ENCODE results near the gene IQCB1.

Gene IQCB1

GRCh38 chr3:121740896-121741295, 94.0 kb downstream of the IQCB1 start:
- no peak overlapping the region for H3K9ac ChIP-seq (ENCODE audit: insufficient read length, low read depth)
- no peak for DNase-seq (ENCODE audit: low read depth, low spot score)
- TF ChIP-seq ZNF274 (IDR thresholded peaks at IDR 0.05; ENCODE audit: low read depth, low read length) (no peak), SUZ12 (IDR thresholded peaks at IDR 0.05; ENCODE audit: extremely low read depth, insufficient read depth, insufficient read length) (no peak), YY1 (IDR thresholded peaks at IDR 0.05; ENCODE audit: insufficient read depth, insufficient read length) (no peak)
- peaks cover 5% of the 10 kb centered on the region for H3K36me3 ChIP-seq (ENCODE audit: insufficient read depth, insufficient read length, low read length)
- H3K4me3 ChIP-seq (ENCODE audit: insufficient read length, low read depth): no peak overlapping the region
- H3K9me3 ChIP-seq (ENCODE audit: insufficient read depth, low read length): no peaks in the 10 kb centered on the region
- no peaks in the 10 kb centered on the region for H3K27me3 ChIP-seq (ENCODE audit: insufficient read depth, insufficient read length)
- H3K4me1 ChIP-seq (ENCODE audit: insufficient read depth, insufficient read length): no peaks in the 10 kb centered on the region

GRCh38 chr3:121739902-121740301, 95.0 kb downstream of the IQCB1 start:
- no peak for DNase-seq (ENCODE audit: low read depth, low spot score)
- no peaks in the 10 kb centered on the region for H3K4me1 ChIP-seq (ENCODE audit: insufficient read depth, insufficient read length)
- H3K36me3 ChIP-seq (ENCODE audit: insufficient read depth, insufficient read length, low read length): peaks cover 5% of the 10 kb centered on the region
- no peaks in the 10 kb centered on the region for H3K27me3 ChIP-seq (ENCODE audit: insufficient read depth, insufficient read length)
- H3K4me3 ChIP-seq (ENCODE audit: insufficient read length, low read depth): no peak overlapping the region
- H3K9ac ChIP-seq (ENCODE audit: insufficient read length, low read depth): no peak overlapping the region
- H3K9me3 ChIP-seq (ENCODE audit: insufficient read depth, low read length): no peaks in the 10 kb centered on the region
- TF ChIP-seq SUZ12 (IDR thresholded peaks at IDR 0.05; ENCODE audit: extremely low read depth, insufficient read depth, insufficient read length): no peak
- no peak for TF ChIP-seq YY1 (IDR thresholded peaks at IDR 0.05; ENCODE audit: insufficient read depth, insufficient read length)
- no peak for TF ChIP-seq ZNF274 (IDR thresholded peaks at IDR 0.05; ENCODE audit: low read depth, low read length)

- TF ChIP-seq YY1 (IDR thresholded peaks at IDR 0.05; ENCODE audit: insufficient read depth, insufficient read length): no peak
- no peak for TF ChIP-seq SUZ12 (IDR thresholded peaks at IDR 0.05; ENCODE audit: extremely low read depth, insufficient read depth, insufficient read length)
- no peak for TF ChIP-seq ZNF274 (IDR thresholded peaks at IDR 0.05; ENCODE audit: low read depth, low read length)
- Histone ChIP-seq H3K27me3 (ENCODE audit: insufficient read depth, insufficient read length) (no peaks in the 10 kb centered on the region), H3K4me3 (ENCODE audit: insufficient read length, low read depth) (no peak overlapping the region), H3K9me3 (ENCODE audit: insufficient read depth, low read length) (no peaks in the 10 kb centered on the region), H3K36me3 (ENCODE audit: insufficient read depth, insufficient read length, low read length) (peaks cover 5% of the 10 kb centered on the region), H3K4me1 (ENCODE audit: insufficient read depth, insufficient read length) (no peaks in the 10 kb centered on the region), H3K9ac (ENCODE audit: insufficient read length, low read depth) (no peak overlapping the region)
- no peak for DNase-seq (ENCODE audit: low read depth, low spot score)
Measured at GRCh38 chr3:121737644-121738043, 97.2 kb downstream of the IQCB1 start.

- DNase-seq (ENCODE audit: low read depth, low spot score): no peak
- no peak overlapping the region for H3K4me3 ChIP-seq (ENCODE audit: insufficient read length, low read depth)
Measured at GRCh38 chr3:121736112-121736511, 98.7 kb downstream of the IQCB1 start.

GRCh38 chr3:121735047-121735696, 99.7 kb downstream of the IQCB1 start:
- TF ChIP-seq YY1 (IDR thresholded peaks at IDR 0.05; ENCODE audit: insufficient read depth, insufficient read length): no peak
- no peak for TF ChIP-seq ZNF274 (IDR thresholded peaks at IDR 0.05; ENCODE audit: low read depth, low read length)
- no peak for TF ChIP-seq SUZ12 (IDR thresholded peaks at IDR 0.05; ENCODE audit: extremely low read depth, insufficient read depth, insufficient read length)
- no peak overlapping the region for H3K4me3 ChIP-seq (ENCODE audit: insufficient read length, low read depth)
- H3K9me3 ChIP-seq (ENCODE audit: insufficient read depth, low read length): no peaks in the 10 kb centered on the region
- peaks cover 5% of the 10 kb centered on the region for H3K36me3 ChIP-seq (ENCODE audit: insufficient read depth, insufficient read length, low read length)
- no peak for DNase-seq (ENCODE audit: low read depth, low spot score)
- no peaks in the 10 kb centered on the region for H3K4me1 ChIP-seq (ENCODE audit: insufficient read depth, insufficient read length)
- no peaks in the 10 kb centered on the region for H3K27me3 ChIP-seq (ENCODE audit: insufficient read depth, insufficient read length)
- no peak overlapping the region for H3K9ac ChIP-seq (ENCODE audit: insufficient read length, low read depth)

More at GRCh38 chr3:121736112-121736511, 98.7 kb downstream of the IQCB1 start:
- no peak for TF ChIP-seq YY1 (IDR thresholded peaks at IDR 0.05; ENCODE audit: insufficient read depth, insufficient read length)
- H3K4me1 ChIP-seq (ENCODE audit: insufficient read depth, insufficient read length): no peaks in the 10 kb centered on the region
- H3K9me3 ChIP-seq (ENCODE audit: insufficient read depth, low read length): no peaks in the 10 kb centered on the region
- H3K9ac ChIP-seq (ENCODE audit: insufficient read length, low read depth): no peak overlapping the region
- H3K36me3 ChIP-seq (ENCODE audit: insufficient read depth, insufficient read length, low read length): peaks cover 5% of the 10 kb centered on the region
- no peaks in the 10 kb centered on the region for H3K27me3 ChIP-seq (ENCODE audit: insufficient read depth, insufficient read length)

GRCh38 chr3:121730940-121731687, 103.7 kb downstream of the IQCB1 start:
- no peak for DNase-seq (ENCODE audit: low read depth, low spot score)
- Histone ChIP-seq H3K4me1 (ENCODE audit: insufficient read depth, insufficient read length) (no peaks in the 10 kb centered on the region), H3K4me3 (ENCODE audit: insufficient read length, low read depth) (no peak overlapping the region), H3K9me3 (ENCODE audit: insufficient read depth, low read length) (no peaks in the 10 kb centered on the region), H3K9ac (ENCODE audit: insufficient read length, low read depth) (no peak overlapping the region), H3K36me3 (ENCODE audit: insufficient read depth, insufficient read length, low read length) (peaks cover 25% of the 10 kb centered on the region), H3K27me3 (ENCODE audit: insufficient read depth, insufficient read length) (no peaks in the 10 kb centered on the region)
- TF ChIP-seq YY1 (IDR thresholded peaks at IDR 0.05; ENCODE audit: insufficient read depth, insufficient read length) (no peak), SUZ12 (IDR thresholded peaks at IDR 0.05; ENCODE audit: extremely low read depth, insufficient read depth, insufficient read length) (no peak), ZNF274 (IDR thresholded peaks at IDR 0.05; ENCODE audit: low read depth, low read length) (no peak)

GRCh38 chr3:121724130-121724529, 110.7 kb downstream of the IQCB1 start:
- Histone ChIP-seq H3K4me1 (ENCODE audit: insufficient read depth, insufficient read length) (no peaks in the 10 kb centered on the region), H3K4me3 (ENCODE audit: insufficient read length, low read depth) (no peak overlapping the region), H3K9ac (ENCODE audit: insufficient read length, low read depth) (no peak overlapping the region), H3K9me3 (ENCODE audit: insufficient read depth, low read length) (no peaks in the 10 kb centered on the region), H3K27me3 (ENCODE audit: insufficient read depth, insufficient read length) (no peaks in the 10 kb centered on the region), H3K36me3 (ENCODE audit: insufficient read depth, insufficient read length, low read length) (peaks cover 91% of the 10 kb centered on the region)
- TF ChIP-seq YY1 (IDR thresholded peaks at IDR 0.05; ENCODE audit: insufficient read depth, insufficient read length) (no peak), ZNF274 (IDR thresholded peaks at IDR 0.05; ENCODE audit: low read depth, low read length) (no peak), SUZ12 (IDR thresholded peaks at IDR 0.05; ENCODE audit: extremely low read depth, insufficient read depth, insufficient read length) (no peak)
- DNase-seq (ENCODE audit: low read depth, low spot score): no peak

All from NT2/D1 (cell line).